Right forelimb (tissue), 1 donor: ENCODE data around the gene HEYL.
"Not testable (repeated sequence)": the region's sequence is repeated elsewhere in the genome, so short reads cannot be mapped to it uniquely, and the experiment has no call there.

ENCODE experiments used
- DNase-seq: peaks from one replicate; pipeline ENCODE4 v3.0.0-alpha.2; 2018

HEYL gene

DNA sequence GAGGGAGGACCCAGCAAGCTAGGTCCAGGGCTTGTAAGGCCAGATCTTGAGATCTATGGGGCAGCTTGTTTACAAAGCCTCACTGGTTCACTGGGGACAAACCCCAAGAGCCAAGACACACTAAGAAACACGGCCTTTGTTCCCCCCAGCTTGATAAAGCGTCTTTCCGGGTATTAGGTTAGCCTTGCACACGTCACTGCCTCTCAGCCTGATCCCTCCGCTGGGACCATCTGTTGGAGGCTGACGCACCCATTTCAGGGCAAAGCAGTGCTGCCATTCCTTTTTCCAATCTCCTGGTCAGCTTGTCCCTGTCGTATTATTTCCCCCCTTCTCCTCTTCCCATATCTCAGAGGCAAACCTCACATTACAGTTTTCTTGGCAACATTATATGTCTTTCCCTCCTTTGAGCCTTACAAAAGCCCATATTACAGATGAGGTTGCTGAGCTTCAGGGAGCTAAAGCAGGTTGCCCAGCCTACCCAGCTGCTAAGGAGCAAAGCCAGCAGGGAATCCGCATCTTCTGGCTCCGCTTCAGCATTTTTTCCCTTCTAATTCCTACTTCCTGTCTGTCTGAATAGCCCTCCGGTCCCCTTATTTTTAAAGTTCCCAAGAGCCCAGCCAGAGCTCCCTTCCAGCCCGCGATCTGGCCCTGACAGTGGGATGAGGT is 4.1 kb downstream of the HEYL start:
- no peak for DNase-seq

DNA sequence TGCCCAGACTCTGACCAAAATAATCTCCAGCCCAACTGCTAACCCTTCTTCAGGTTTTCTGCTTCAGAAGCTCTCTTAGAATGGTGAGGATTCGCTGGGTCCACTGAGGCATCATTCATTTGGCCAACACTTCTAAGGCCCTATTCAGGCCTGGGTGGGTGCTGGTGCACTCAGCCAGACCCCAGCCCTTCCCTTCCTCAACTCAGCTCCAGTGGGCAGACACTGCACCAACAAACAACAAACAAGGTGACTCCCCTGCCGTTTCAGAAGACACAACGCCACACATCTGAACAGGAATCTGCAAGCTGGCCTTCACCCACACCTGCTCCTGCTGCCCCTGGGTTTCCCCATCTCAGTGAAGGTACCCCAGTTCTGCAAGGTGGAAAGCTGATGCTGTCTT is 6.0 kb downstream of the HEYL start:
- DNase-seq: no peak

DNA sequence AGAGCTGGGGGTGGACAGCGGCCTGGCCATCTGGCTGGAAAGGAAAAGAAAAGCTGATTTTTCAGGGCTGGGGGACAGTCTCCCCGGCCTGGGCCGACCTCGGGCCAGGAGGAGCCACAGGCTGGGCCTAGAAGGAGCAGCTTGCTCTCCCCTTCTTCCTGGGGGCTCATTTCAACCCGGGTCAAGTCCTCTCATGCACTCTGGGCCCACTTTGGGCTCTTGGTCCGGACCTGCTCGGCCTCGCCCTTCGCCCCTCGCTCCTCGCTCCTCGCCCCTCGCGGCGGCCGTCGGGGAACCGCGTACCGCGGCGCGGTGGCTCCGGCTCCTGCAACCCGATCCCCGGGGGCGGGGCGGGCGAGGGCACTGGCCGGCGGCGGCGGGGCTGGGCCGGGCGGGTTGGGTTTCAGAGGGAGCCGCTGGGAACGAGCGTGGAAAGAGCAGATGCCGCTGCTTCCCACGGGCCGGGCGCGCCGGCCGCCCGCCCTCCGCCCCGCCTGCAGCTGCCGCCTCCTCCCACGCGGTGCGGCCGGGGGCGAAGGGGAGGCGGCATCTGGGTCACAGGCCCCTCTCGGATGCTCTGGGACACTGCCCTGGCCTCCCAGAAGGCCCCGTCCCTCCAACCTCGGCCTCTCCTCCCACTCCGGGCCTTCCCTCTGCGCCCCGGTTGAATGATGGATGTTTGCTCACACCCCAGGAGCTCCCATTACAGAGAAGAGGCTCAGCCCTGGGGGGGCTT is 6.6 kb downstream of the HEYL start:
- DNase-seq: peak; percentile 80

DNA sequence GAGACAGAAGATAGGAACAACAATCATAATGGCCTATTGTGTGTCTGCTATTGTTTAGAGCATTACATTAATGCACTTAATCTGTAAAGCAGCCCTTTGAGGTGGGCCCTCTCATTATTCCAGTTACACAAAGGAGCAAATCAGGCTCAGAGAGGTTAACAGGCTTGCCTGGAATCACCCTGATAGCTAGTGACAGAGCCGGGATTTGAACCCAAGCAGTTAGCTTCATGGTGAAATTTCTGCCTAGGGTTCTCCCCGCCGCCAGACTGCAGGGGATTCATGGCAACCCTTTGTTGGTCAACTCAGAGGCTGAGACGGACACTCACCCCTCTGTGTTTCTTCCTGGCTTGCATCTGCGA is 7.1 kb downstream of the HEYL start:
- no peak for DNase-seq

DNA sequence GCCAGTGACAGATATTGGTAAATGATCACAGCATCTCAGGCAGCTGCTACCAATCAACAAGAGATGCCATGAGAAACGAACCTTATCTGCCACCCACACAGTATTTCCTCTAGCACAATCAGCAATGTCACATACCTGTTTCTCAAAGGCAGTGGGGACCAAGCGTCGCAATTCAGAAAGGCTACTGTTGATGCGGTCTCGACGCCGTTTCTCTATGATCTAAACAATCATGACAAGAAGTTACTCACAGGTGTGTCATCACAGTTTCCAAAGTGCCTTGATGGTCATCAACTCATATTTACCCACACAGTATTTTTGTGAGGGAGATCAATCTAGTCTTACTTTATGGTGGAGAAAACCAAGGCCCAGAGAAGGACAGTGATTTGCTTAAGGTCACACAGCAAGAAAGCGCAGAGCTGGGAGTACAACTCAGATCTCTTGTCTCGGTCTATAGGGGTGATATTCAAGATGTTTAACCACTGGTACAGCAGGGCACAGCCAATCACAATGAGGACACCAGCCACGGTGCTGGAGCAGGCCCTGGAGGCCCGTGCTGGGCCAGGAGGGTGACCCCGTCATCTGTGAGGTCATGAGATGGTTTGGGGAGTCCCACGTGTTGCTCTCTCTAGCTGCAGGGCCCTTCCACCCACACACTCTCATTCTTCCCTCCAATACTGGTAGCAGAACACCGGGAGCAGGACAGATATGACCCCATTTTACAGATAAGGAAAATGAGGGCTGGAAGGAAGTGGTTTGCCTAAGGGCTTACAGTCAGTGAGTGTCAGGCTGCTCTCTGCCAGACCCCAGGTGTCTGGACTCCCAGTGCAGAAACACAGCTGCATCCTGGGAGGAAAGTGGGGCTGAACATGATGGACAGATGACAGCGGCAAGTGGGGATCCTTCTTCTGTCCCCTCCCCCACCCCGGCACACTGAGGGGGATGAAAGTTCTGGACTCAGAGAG is 7.8 kb downstream of the HEYL start:
- no peak for DNase-seq

DNA sequence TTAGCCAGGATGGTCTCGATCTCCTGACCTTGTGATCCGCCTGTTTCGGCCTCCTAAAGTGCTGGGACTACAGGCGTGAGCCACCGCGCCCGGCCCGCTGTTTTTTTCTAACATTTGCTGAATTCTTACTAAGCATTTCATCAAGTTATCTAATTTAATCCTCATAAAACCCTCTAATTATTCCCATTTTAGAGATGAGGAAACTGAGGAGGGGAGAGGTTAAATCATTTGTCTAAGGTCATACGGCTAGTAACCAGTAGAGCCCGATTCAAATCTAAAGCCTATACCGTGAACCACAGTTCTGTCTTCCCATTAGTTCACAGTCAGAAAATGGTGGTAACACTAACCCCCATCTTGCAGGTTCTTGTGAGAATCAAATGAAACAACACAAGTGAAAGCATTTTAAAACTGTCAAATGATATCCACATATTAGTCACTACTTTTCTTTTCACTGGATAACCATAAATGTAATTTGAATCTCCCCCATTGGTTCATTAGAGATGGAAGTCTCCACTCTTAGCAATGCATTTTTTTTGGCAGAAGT is 10.6 kb downstream of the HEYL start:
- no peak for DNase-seq

DNA sequence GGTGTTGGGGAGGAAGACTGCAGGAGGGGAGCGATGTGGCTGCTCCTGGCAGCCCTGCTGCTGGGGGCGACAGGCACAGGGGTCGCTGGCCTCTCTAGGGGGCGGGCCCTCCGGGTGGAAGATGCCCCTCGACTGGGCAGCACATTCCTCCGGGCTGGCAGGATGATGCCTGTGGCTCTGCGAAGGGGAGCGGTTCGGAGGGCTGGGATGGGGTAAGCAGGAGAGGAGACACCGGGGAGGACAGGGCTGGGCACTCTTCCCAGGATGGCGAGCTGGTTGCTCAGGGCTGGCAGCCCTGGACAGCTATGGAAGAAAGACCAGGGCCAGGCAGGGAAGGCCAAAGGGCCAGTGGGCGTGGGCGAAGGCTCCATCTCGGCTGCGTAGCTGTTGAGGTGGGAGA is 12.8 kb downstream of the HEYL start:
- DNase-seq: no peak

DNA sequence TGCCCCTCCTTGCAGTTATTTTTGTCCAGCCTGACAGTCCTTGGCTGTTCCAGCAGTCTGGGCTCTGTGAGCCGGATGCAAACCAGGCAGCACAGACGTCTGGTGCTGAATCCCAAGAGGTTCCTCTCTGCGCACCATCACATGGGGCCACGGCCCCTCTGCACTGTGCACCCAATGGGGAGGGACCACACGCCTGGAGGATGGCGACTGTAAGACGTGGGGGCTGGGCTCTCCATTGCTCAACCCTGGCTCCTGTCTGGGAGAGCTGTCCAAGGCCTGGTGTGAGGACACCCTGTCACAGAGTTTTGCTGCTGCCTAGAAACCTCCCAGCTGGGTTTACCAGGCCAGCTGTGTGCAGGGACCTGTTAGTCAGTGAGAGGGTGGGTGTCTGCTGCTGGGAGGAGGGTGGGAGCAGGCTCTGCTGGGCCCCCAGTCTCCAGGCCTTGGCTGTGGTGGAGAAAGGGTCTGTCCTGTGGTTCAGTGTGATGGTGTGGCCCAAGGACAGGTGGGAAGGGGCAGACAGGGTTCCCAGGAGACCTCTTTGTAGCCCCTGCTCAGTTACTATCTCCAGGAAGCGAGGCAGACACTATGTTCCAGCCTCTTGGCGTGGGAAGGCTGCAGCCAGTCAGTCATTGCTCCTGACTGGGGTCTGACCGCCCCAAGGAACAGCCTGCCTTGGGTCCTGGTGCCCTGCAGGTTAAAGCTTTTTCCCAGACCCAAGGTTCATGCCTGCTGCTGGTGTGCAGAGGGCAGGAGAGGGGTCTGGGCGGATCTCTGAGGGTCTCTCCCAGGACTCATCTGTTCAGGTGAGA is 13.8 kb downstream of the HEYL start:
- DNase-seq: no peak

DNA sequence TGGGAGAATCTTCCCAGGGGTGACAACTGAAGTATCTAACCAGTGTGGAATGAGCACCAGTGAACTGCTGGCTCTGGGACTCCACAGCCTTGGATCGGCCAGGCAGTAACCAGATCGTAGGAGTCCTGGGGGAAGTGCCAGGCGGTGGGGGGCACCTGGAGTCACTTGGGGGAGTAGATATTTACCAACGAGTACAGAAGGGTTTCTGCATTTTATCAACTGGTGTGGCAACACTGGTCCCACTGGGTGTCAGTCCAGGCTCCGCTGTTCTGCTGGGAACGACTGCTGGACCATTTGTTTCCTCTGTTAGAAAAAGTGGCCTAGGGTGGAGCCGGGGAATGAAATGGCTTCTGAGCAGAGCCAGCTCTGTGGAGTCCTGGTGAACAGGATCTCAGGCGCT is 14.4 kb downstream of the HEYL start:
- DNase-seq: no peak

DNA sequence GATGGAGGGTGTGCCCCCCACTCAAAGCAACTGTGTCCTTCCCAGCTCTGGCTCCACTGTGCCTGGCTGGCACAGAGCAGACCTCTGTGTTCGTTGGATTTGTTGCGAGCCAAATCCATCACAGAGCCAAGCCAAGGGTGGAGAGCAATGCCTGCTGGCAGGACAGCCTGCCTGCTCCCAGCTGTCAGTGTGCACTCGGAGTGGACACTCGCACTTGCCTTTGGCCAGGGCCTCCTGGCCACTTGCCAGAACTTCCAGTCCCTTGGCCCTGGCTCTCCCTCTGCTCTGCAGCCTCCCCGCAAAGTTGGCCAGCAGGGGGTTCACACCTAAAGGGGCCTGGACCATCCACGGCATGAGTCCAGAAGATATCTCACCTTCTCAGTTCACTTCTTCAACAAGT is 16.4 kb downstream of the HEYL start:
- DNase-seq: no peak

DNA sequence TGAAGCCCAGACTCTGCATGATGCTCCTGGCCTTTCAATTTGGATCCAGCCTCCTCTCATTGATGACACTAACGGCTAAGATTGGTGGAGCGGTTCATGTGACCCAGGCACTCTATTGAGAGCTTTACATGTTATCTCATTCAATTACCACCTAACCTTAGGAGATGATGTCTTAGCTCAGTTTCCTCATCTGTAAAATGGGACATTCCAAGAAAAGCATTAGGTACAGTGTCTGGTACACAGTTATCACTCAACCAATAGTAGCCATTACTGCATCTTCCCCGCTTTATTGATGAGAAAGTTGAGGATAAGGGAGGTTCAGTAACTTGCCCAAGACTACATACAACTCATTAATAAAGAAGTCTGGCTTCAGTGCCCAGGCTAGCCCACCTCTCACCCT is 17.0 kb downstream of the HEYL start:
- no peak for DNase-seq

DNA sequence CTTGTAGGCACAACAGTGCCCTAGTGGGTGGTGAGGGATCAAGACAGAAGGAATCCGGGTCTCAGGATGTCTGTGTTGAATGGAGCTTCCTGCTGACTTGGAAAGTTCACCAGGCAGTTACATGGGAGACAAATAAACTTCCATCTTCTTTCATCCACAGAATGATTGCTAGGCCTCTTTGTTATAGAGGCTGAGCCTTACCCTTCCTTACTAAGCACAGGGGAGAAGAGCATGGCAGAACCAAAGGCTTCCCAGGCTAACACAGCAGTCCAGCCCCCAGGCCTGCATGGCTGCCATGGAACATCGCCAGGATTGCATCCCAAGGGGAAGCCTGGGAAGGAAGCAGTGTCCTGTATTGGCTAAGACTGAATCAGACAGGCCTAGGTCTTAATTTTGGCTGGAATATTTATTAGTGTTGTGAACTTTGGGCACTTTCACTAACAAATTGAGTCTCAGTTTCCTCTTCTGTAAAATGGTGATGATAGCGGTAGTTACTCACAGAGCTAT is 18.7 kb downstream of the HEYL start:
- no peak for DNase-seq

DNA sequence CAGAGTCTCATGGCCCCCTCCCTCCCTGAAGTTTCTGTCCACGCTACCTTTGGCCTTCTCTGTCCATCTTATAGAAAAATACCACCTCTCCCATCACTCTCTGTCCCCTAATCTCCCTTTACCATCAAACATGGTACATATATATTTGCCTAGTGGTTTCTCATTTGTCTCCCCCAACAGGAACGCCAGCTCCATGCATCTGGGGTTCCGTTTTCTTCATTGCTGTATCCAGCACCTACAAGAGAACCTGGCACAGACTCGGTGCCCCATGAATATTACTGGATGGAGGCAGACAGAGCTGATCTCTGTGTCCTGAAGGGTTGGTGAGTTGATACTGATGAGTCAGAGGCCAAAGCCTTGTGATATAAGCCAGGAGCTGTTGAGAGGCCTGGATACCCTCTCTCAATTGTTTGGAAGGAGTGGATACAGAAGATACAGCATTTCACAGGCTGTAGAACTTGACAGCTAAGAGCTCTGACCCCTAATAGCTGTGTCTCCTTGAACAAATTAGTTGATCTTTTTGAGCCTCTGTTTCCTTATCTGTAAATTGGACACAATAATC is 21.9 kb downstream of the HEYL start:
- no peak for DNase-seq

DNA sequence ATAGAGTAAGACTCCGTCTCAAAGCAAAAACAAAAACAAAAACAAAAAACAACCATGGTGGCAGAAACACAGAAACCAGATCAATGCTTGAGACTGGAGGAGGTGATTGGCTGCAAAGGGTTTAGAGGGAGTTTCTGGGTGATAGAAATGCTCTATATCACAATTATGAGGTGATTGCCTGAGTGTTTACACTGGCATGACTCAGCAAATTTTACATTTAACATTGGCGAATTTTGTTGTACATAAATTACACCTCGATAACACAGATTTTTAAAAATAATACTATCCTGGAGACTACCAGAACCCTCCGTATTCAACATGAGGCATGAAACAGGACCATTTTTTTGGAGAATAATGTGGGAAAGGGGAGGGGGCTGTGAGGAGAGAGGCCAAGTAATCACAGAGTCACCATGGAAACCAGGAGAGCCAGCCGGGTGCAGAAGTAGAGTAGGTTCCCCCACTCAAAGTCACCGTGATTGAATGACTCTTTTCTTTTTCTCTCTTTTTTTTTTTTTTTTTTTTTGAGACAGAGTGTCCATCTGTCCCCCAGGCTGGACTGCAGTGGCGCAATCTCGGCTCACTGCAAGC is 24.3 kb downstream of the HEYL start:
- no peak for DNase-seq

DNA sequence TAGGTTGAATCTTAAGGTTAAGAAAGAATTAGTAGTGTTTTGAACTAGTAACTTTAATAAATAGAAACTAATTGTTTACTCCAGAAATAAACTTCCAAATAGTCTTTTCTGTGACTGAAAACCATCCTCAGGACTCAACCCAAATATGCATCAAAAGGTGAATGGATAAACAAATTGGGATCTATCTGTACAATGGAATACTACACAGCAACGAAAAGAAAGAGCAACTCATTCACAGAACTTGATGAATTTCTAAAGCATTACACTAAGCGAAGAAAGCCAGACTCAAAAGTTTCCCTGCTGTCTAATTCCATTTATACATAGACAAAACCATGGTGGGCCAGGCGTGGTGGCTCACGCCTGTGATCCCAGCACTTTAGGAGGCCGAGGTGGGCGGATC is 25.0 kb downstream of the HEYL start:
- no peak for DNase-seq

DNA sequence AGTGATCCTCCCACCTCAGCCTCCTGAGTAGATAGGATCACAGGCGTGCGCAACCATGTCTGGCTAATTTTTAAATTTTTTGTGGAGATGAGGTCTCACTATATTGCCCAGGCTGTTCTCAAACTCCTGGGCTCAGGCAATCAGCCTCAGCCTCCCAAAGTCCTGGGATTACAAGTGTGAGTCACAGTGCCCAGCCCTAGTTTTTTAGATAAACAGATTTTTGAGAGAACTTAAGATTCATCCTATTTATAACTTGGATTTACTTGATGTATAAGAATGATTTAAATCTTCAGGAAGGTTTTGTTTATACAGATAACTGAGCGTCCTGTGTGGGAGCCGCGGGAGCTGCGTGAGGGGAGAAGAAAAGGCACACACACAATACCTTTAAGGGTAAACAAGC is 26.2 kb downstream of the HEYL start:
- DNase-seq: no peak

DNA sequence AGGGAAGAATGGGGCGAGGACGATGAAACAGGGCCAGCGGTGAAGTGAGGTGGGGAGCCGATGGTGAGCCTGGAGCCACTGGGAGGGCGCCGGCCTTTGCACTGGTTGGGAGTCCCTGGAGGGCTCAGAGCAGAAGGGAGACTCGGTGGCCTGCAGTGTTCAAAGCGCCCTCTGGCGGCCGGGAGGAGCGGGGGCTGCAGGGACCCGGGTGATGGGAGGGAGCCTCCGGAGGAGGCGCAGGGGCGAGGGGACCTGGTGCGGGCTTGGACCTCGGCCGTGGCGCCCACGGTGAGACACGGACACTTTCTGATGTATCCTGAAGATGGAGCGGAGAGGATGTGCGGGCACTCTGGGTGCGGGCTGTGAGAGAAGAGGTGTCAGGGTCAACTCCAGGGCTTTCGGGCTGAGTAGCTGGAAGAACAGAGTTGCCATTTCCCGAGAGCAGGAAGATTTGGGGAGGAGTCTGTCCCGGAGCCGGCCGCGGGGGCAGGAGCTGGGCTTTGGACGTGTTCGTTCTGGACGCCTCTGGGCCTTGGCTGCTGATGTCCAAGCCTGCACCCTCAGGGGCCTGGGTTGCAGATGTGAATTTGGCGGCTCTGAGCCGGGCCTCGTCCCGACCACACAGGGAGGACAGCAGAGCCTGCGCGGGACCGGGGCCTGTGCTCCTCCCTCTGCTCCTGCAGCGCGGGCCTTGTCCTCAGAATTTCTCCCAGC is 29.7 kb downstream of the HEYL start:
- DNase-seq: peak; percentile 68

DNA sequence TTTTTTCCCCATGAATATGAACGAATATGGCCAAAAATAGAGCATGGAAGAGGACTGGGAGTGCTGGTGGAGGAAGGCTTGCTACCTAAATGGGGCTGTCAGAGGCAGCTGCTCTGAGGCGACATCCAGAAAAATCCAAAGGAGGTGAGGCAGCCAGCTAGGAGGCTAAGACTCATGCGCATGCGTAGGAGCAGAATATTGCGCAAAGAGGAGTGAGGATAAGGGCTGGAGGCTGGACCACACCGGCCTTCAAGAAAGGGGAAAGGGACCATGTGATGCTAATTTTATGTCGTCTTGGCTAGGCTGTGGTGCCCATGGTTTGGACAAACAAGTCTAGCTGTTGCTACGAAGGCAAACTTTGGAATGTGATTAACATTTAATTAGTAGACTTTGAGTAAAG is 30.5 kb downstream of the HEYL start:
- DNase-seq: no peak

DNA sequence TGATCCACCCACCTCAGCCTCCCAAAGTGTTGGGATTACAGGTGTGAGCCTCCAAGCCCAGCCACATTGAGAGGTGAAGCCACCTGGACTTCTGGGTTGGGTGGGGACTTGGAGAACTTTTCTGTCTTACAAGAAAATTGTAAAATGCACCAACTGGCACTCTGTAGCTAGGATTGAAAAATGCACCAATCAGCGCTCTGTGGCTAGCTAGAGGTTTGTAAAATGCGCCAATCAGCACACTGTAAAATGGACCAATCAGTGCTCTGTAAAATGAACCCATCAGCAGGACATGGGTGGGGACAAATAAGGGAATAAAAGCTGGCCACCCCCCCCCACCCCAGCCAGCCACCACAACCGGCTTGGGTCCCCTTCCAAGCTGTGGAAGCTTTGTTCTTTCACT is 35.8 kb downstream of the HEYL start:
- DNase-seq: not testable (repeated sequence)

DNA sequence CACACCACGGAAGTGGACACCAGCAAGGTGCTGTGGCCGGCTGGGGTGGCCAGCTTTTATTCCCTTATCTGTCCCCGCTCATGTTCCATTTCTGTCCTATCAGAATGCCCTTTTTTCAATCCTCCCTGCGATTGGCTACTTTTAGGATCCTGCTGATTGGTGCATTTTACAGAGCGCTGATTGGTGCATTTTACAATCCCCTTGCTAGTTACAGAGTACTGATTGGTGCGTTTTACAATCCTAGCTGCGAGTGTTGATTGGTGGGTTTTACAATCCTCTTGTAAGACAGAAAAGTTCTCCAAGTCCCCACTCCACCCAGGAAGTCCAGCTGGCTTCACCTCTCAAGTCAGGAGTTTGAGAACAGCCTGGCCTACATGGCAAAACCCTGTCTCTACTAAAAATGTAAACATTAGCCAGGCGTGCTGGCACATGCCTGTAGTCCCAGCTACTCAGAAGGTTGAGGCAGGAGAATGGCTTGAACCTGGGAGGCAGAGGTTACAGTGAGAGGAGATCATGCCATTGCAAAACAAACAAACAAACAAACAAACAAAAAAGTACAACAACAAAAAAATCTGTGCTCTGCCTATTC is 37.7 kb downstream of the HEYL start:
- DNase-seq: not testable (repeated sequence)

DNA sequence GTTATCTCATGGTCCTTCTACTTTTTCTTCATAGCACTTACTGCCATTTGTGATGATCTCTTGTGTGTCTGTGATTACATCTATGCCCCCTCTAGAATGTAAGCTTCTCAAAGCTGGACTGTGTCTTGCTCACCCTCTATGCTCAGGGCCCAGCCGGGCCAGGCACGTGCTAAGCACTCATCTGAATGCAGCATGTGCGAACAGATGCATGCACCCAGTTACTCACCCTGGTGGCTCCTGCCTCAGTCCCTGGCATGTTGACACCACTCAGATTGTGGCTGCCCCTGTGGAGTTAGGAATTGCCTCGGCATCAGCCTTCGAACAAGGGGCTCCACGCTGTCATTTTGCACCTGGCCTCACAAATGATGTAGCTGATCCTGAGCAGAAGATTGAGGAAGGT is 43.3 kb downstream of the HEYL start:
- no peak for DNase-seq
